ENCODE results near the gene SLC11A2. TPM values are rescaled to one million over a fixed set of nuclear protein-coding genes. Genes with fewer than 3 reads are reported as not detected.
A peak's percentile ranks its signal among the peaks of the same experiment; 100 is the strongest.

SLC11A2 gene
- total and polyA plus RNA-seq, 2 of the 4 experiments (the other 2 are of a cell fraction), result 28.0 to 45.3 TPM

- Histone ChIP-seq H3K36me3 (ENCODE audit: control insufficient read depth, insufficient read depth, low read length) (no peaks in the 10 kb centered on the region), H3K23ac (ENCODE audit: low read depth, low read length) (no peak overlapping the region; the same call in 1 of the 2 replicates), H3K56ac (ENCODE audit: extremely low read depth, insufficient read depth, low read length) (no peak overlapping the region), H3K9me1 (ENCODE audit: insufficient read depth, low read length) (peaks cover 5% of the 10 kb centered on the region; the same call in 1 of the 2 replicates), H2AK5ac (ENCODE audit: low read depth, low read length) (0 out of 2 replicates have a peak overlapping the region, but pooled peaks have one; percentile 43), H3K27ac (ENCODE audit: insufficient read depth, low read length) (no peak overlapping the region), H4K20me1 (ENCODE audit: insufficient read depth, low read length) (peaks cover 29% of the 10 kb centered on the region), H3K4me1 (ENCODE audit: control insufficient read depth, insufficient read depth, low read length) (peaks cover 3% of the 10 kb centered on the region), H3K14ac (replicated peaks; ENCODE audit: low read depth, low read length) (no peak overlapping the region), H2BK15ac (ENCODE audit: low read depth, low read length) (no peak overlapping the region), H4K5ac (ENCODE audit: low read depth, low read length) (no peak overlapping the region), H2BK20ac (ENCODE audit: low read depth, low read length) (no peak overlapping the region; the same call in 1 of the 2 replicates), H3K9ac (ENCODE audit: low read depth, low read length) (no peak overlapping the region), H3K4ac (ENCODE audit: low read depth, low read length) (no peak overlapping the region), H2BK120ac (ENCODE audit: low read depth, low read length) (no peak overlapping the region; the same call in 1 of the 2 replicates), H3K4me3 (ENCODE audit: insufficient read depth, low read depth, low read length) (no peak overlapping the region), H3K4me2 (ENCODE audit: low read depth, low read length) (no peak overlapping the region), H3K27me3 (ENCODE audit: control insufficient read depth, insufficient read depth, low read length) (no peaks in the 10 kb centered on the region), H2AFZ (replicated peaks; ENCODE audit: low read length, poor library complexity) (no peak overlapping the region), H2AK9ac (replicated peaks; ENCODE audit: low read depth, low read length, poor library complexity) (no peak overlapping the region), H3K18ac (ENCODE audit: low read depth, low read length) (no peak overlapping the region), H4K91ac (ENCODE audit: insufficient read depth, low read depth, low read length) (no peak overlapping the region), H2BK5ac (ENCODE audit: low read depth, low read length, poor library complexity, severe bottlenecking) (no peak overlapping the region), H3K79me1 (ENCODE audit: low read depth in 1 of 2, low read length in 2 of 2) (peaks cover 29 to 65% of the 10 kb centered on the region in 2 experiments), H4K8ac (ENCODE audit: low read depth in 2 of 2, low read length in 2 of 2) (no peak overlapping the region; a peak in 1 of 4 replicates), H3K9me3 (ENCODE audit: control insufficient read depth, insufficient read depth, low read length) (no peaks in the 10 kb centered on the region)
- DNase-seq (no peak), ATAC-seq (ENCODE audit: low read depth) (no peak)
- TF ChIP-seq MXI1 (IDR thresholded peaks at IDR 0.05; ENCODE audit: borderline replicate concordance, low read depth, low read length) (no peak), CEBPB (IDR thresholded peaks at IDR 0.05; ENCODE audit: low read depth, low read length) (no peak), RFX5 (IDR thresholded peaks at IDR 0.05; ENCODE audit: low read depth, low read length) (no peak), USF2 (IDR thresholded peaks at IDR 0.05; ENCODE audit: low read depth, low read length) (no peak), RCOR1 (IDR thresholded peaks at IDR 0.05; ENCODE audit: insufficient replicate concordance, low read length) (no peak), MAFK (IDR thresholded peaks at IDR 0.05; ENCODE audit: low read depth, low read length) (no peak), RAD21 (IDR thresholded peaks at IDR 0.05; ENCODE audit: low read length) (no peak), MAZ (IDR thresholded peaks at IDR 0.05; ENCODE audit: borderline replicate concordance, low read depth, low read length) (no peak), BHLHE40 (IDR thresholded peaks at IDR 0.05; ENCODE audit: low read depth, low read length) (no peak), POLR2A (IDR thresholded peaks at IDR 0.05; ENCODE audit: low read depth, low read length) (no peak), CHD1 (IDR thresholded peaks at IDR 0.05; ENCODE audit: low read depth, low read length) (no peak)
- POLR2A ChIA-PET (ENCODE audit: unreplicated experiment), result interaction anchor here (0.5 kb wide), 1 partner anchor 9 kb away, joined by 3 read pairs; no protein-coding TSS in a partner anchor
- dilution Hi-C loops (cut with HindIII; ENCODE audit: low sequenced_read_pairs, unreplicated experiment), result no loop called here
- no CpG with 5 or more reads among the region's 1 CpG for WGBS, 2 experiments (ENCODE audit: extremely low coverage in 2 of 2, insufficient read length in 1 of 2)
- BruUV-seq (replicated peaks), result no TSS peak
- intact Hi-C loops (cut with micrococcal nuclease), result loop anchor here (10.0 kb wide), 1 partner anchor 257 kb away; the partner anchor contains the start of gene ATF1
- in situ Hi-C loops (cut with MboI; ENCODE audit: low sequenced_read_pairs), result no loop called here
- CTCF ChIA-PET, result interaction anchor here (0.7 kb wide), 1 partner anchor 20 kb away, joined by 3 read pairs; no protein-coding TSS in a partner anchor
Observed at GRCh38 chr12:51021694-51022093, 4.5 kb downstream of the SLC11A2 start.
